ENCODE results near the gene POLA2. TPM values are rescaled to one million over a fixed set of nuclear protein-coding genes. Genes with fewer than 3 reads are reported as not detected.
A peak's percentile ranks its signal among the peaks of the same experiment; 100 is the strongest.

The POLA2 gene
- total RNA-seq, 1 donor from 2014 or later = 43.4 TPM

- intact Hi-C loops (cut with micrococcal nuclease) = no loop called here
- ChIA-PET CTCF (interaction anchor here (1.5 kb wide), 1 partner anchor 12 kb away, joined by 3 read pairs; no protein-coding TSS in a partner anchor), POLR2A (no interaction called here)
- no peak for DNase-seq
- no peaks in the 10 kb centered on the region for H3K9me3 Mint-ChIP-seq
- H3K36me3 Mint-ChIP-seq (ENCODE audit: low read depth) = no peaks in the 10 kb centered on the region
- H3K4me3 Mint-ChIP-seq = no peak overlapping the region
- no peak overlapping the region for H3K27ac Mint-ChIP-seq
- no peak for ATAC-seq (ENCODE audit: low read depth)
- H3K27me3 Mint-ChIP-seq = peaks cover 2% of the 10 kb centered on the region
- TF ChIP-seq CTCF (IDR thresholded peaks at IDR 0.05) = no peak
- no peaks in the 10 kb centered on the region for H3K4me1 Mint-ChIP-seq
Measured at GRCh38 chr11:65254724-65255123, 7.0 kb upstream of the POLA2 start.

- POLR2A ChIA-PET = interaction anchor here (0.5 kb wide), 1 partner anchor 1489 kb away, joined by 7 read pairs; no protein-coding TSS in a partner anchor
Measured at GRCh38 chr11:65258988-65259387, 2.8 kb upstream of the POLA2 start.

GRCh38 chr11:65260302-65260701 lies 1.5 kb upstream of the POLA2 start:
- H3K27me3 Mint-ChIP-seq = no peaks in the 10 kb centered on the region
- ATAC-seq (ENCODE audit: low read depth) = no peak
- TF ChIP-seq CTCF (IDR thresholded peaks at IDR 0.05) = no peak
- peaks cover 24% of the 10 kb centered on the region for H3K4me1 Mint-ChIP-seq
- ChIA-PET POLR2A (interaction anchor here (0.7 to 2.0 kb wide), 3 partner anchors 127 to 449 kb away, joined by 3 to 4 read pairs (median 4); no protein-coding TSS in a partner anchor), CTCF (interaction anchor here (1.4 kb wide), 1 partner anchor 15 kb away, joined by 3 read pairs; no protein-coding TSS in a partner anchor)
- H3K36me3 Mint-ChIP-seq (ENCODE audit: low read depth) = peaks cover 7% of the 10 kb centered on the region
- no peak overlapping the region for H3K4me3 Mint-ChIP-seq
- no peak overlapping the region for H3K27ac Mint-ChIP-seq
- DNase-seq = no peak
- H3K9me3 Mint-ChIP-seq = no peaks in the 10 kb centered on the region
- intact Hi-C loops (cut with micrococcal nuclease) = loop anchor here (2.0 to 10.0 kb wide), 5 partner anchors 72 to 416 kb away; partner anchors contain the start of genes ARL2, CAPN1, CDC42BPG and DPF2

More at GRCh38 chr11:65258988-65259387, 2.8 kb upstream of the POLA2 start:
- peaks cover 2% of the 10 kb centered on the region for H3K27me3 Mint-ChIP-seq
- ATAC-seq (ENCODE audit: low read depth) (no peak), DNase-seq (no peak)
- no peak for TF ChIP-seq CTCF (IDR thresholded peaks at IDR 0.05)
- peaks cover 19% of the 10 kb centered on the region for H3K4me1 Mint-ChIP-seq
- CTCF ChIA-PET = interaction anchor here (1.4 kb wide), 1 partner anchor 16 kb away, joined by 3 read pairs; no protein-coding TSS in a partner anchor
- peaks cover 1% of the 10 kb centered on the region for H3K36me3 Mint-ChIP-seq (ENCODE audit: low read depth)
- H3K9me3 Mint-ChIP-seq = no peaks in the 10 kb centered on the region
- intact Hi-C loops (cut with micrococcal nuclease) = no loop called here
- H3K27ac Mint-ChIP-seq = no peak overlapping the region
- no peak overlapping the region for H3K4me3 Mint-ChIP-seq

- peak overlapping the region; percentile 91 for H3K27ac Mint-ChIP-seq
- peaks cover 24% of the 10 kb centered on the region for H3K4me1 Mint-ChIP-seq
- DNase-seq = no peak
- no peak for TF ChIP-seq CTCF (IDR thresholded peaks at IDR 0.05)
- H3K27me3 Mint-ChIP-seq = no peaks in the 10 kb centered on the region
- no peaks in the 10 kb centered on the region for H3K9me3 Mint-ChIP-seq
- ChIA-PET POLR2A (interaction anchor here (0.5 to 2.1 kb wide), 27 partner anchors 11 to 919 kb away, joined by 3 to 24 read pairs (median 4); partner anchors contain the start of genes CAPN1, DPF2, FAU and MALAT1), CTCF (interaction anchor here (0.6 to 1.8 kb wide), 7 partner anchors 14 to 151 kb away, joined by 3 to 5 read pairs (median 3); no protein-coding TSS in a partner anchor)
- intact Hi-C loops (cut with micrococcal nuclease) = loop anchor here (2.0 to 10.0 kb wide), 5 partner anchors 71 to 416 kb away; partner anchors contain the start of genes ARL2, CAPN1, CDC42BPG and DPF2
- H3K4me3 Mint-ChIP-seq = peak overlapping the region; percentile 90
- ATAC-seq (ENCODE audit: low read depth) = peak; percentile 14
- H3K36me3 Mint-ChIP-seq (ENCODE audit: low read depth) = peaks cover 10% of the 10 kb centered on the region
Measured at GRCh38 chr11:65260756-65261590, 789 bp upstream of the POLA2 start.

- intact Hi-C loops (cut with micrococcal nuclease) = loop anchor here (5.0 to 10.0 kb wide), 4 partner anchors 70 to 418 kb away; partner anchors contain the start of genes ARL2, CAPN1, CDC42BPG and DPF2
- Mint-ChIP-seq H3K27me3 (no peaks in the 10 kb centered on the region), H3K27ac (peak overlapping the region; percentile 91), H3K4me3 (peak overlapping the region; percentile 90), H3K9me3 (no peaks in the 10 kb centered on the region), H3K36me3 (ENCODE audit: low read depth) (peaks cover 21% of the 10 kb centered on the region), H3K4me1 (peaks cover 27% of the 10 kb centered on the region)
- DNase-seq = no peak
- ChIA-PET POLR2A (interaction anchor here (0.5 to 2.1 kb wide), 36 partner anchors 9 to 628 kb away, joined by 3 to 24 read pairs (median 5); partner anchors contain the start of genes ATG2A, CAPN1, CCDC85B and DPF2), CTCF (interaction anchor here (0.5 to 1.8 kb wide), 5 partner anchors 12 to 130 kb away, joined by 3 to 5 read pairs (median 4); no protein-coding TSS in a partner anchor)
- TF ChIP-seq CTCF (IDR thresholded peaks at IDR 0.05) = no peak
- no peak for ATAC-seq (ENCODE audit: low read depth)
Measured at GRCh38 chr11:65262381-65262680, 569 bp downstream of the POLA2 start.

All from activated B cell treated with CpG ODN at 0.5 μM for 24 hours (primary cell).